T1000 (cell line): ENCODE results near the gene MPV17.
"Not testable (repeated sequence)": the region's sequence is repeated elsewhere in the genome, so short reads cannot be mapped to it uniquely, and the experiment has no call there.

Experiments used
- DNase-seq: peaks from one replicate; lab custom pipeline; 2025; ENCODE audit warnings: mixed read lengths; lab: John Stamatoyannopoulos, UW

MPV17 gene

DNA sequence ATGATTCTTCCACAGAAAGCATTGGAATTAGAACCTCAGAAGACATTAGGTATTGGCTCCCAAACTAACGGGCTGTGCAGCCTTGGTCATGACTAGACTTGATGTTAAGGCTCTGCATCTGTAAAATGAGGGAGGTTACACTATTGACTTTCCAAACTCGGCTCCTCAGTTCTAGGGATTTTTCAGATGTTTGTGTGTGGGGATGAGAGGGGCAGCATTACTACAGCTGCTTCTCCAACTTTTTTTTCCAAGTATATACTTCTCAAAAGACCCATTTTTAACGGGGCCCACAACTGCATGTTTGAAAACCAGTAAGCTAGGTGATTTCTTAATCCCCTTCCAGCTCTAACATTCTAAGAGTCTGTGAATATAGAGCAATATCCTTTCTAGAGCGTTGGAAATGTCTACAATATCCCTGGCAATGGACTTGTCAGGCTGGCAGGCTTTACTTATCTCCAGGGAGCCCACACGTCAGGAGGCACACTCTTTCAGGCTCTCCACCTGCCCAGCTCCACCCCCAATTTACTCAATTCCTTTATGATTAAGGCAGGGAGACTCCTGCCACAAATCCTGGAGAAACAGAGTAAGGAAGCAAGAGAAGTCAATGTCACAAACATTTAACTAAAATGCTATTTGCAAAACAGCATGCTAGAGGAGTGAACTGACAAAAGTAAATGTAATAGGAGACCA lies 844 bp upstream of the MPV17 start:
- no peak for DNase-seq

- no peak for DNase-seq
These were observed 564 bp downstream of the MPV17 start for GRCh38 chr2:27322301-27322765.

- peak; percentile 93 for DNase-seq
These were observed 1.8 kb downstream of the MPV17 start for GRCh38 chr2:27320958-27321543.

DNA sequence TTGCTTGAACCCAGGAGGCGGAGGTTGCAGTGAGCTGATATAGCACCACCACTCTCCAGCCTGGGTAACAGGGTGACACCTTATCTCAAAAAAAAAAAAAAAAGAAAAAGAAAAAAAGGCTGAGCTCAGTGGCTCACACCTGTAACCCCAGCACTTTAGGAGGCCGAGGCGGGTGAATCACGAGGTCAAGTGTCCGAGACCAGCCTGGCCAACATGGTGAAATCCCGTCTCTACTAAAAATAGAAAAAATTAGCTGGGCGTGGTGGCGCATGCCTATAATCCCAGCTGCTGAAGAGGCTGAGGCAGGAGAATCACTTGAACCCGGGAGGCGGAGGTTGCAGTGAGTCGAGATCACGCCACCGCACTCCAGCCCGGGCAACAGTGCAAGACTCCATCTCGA lies 3.1 kb downstream of the MPV17 start:
- not testable (repeated sequence) for DNase-seq

GRCh38 chr2:27316655-27317412 lies 6.1 kb downstream of the MPV17 start:
- no peak for DNase-seq

- DNase-seq, result no peak
These were observed 7.8 kb downstream of the MPV17 start for GRCh38 chr2:27315122-27315521.

DNA sequence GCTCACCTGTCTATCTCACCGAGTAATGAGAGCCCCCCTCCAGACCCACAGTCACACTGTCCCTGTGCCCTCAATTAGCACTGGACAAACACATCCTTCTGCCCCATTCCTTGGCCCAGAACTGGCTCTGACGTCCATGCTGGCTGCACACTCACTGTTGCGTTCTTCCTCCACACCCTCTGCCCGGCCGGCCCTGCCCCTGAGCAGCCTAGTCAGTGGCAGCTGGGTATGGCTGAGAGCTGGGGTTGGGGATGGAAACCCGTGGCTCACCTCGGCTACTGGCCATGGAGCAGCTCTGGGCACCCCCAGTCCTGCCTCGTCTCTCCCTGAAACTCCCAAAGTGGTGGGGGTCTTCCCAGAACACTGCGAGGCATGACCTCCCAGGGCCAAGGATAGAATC lies 8.2 kb downstream of the MPV17 start:
- no peak for DNase-seq

DNA sequence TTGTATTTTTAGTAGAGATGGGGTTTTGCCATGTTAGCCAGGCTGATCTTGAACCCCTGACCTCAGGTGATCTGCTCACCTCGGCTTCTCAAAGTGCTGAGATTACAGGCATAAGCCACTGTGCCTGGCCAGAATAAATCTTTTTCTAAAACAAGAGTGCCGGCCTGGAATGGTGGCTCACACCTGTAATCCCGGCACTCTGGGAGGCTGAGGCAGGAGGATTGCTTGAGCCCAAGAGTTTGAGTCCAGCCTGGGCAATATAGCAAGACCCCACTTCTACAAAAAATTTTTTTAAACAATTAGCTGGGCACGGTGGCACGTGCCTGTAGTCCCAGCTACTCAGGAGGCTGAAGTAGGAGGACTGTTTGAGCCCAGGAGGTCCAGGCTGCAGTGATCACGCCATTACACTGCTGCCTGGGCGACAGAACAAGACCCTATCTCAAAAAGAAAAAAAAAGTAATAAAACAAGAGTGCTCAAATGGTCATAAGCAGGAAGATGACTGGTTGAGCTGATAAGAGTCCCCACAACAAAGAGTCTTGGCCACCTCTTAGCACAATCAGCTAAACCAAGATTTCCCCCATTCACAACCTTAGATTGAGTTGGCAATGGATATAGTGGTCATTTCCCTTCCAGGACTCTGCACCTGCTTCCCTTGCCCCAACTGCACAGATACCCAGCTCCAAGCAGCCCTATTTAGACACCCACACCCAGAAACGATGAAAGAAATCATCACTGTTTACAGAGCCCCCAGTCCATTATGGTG lies 8.8 kb downstream of the MPV17 start:
- DNase-seq, result no peak

- DNase-seq, result no peak
These were observed 10.7 kb downstream of the MPV17 start for GRCh38 chr2:27312152-27312551.

- DNase-seq, result no peak
These were observed 13.2 kb downstream of the MPV17 start for GRCh38 chr2:27309651-27310050.

- no peak for DNase-seq
These were observed 14.5 kb downstream of the MPV17 start, which contains the start of gene UCN for GRCh38 chr2:27308359-27308881. UCN (minus strand) TSS chr2:27308445; CDS start chr2:27307895, 550 bp downstream.

DNA sequence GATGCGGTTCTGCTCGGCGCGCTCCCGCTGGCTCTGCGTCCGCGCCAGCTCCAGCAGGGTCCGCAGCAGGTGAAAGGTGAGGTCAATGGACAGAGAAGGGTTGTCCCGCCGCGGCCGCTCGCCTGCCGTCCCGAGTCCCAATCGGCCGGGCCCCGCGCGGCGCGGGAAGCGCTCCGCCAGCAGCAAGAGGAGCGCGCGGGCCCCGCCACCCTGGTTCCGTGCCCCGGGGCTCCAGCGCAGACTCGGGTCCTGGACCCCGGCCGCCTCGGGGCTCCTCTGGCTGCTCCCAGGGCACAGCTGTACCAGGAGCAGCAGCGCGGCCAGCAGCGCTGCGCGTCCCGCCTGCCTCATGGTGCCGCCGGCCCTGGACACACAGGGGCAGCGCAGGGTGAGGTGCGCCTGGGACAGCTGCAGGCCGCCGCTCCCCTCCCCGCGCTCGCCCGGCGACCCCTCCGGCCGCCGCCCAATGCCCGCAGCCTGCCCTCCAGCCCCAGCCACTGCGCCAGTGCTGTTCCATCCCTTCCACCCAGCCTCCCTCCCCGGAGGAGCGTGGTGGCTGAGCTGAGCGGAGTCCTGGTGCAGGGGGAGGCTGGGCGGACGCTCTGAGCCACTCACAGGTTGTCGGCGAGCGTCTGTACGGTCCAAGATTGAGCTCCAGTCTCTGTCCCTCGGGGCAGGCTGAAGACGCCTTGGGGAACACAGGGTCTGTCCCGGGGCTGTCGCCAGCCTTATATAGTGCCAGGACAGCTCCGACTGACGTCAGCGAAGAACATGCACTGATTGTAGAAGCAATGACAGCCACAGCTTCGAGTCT lies 15.1 kb downstream of the MPV17 start:
- no peak for DNase-seq

DNA sequence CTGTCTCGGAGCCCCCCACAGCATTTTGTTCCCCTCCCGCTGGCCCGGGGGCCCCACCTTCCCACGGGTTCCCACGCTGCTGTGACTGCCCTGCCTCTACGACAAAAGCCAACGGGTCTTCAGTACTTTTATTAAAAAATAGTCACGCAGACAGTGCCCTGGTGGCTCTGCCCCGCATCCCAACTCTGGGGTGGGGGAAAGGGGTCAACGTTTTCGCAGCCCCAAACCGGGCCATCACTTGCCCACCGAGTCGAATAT lies 15.7 kb downstream of the MPV17 start:
- DNase-seq, result no peak

DNA sequence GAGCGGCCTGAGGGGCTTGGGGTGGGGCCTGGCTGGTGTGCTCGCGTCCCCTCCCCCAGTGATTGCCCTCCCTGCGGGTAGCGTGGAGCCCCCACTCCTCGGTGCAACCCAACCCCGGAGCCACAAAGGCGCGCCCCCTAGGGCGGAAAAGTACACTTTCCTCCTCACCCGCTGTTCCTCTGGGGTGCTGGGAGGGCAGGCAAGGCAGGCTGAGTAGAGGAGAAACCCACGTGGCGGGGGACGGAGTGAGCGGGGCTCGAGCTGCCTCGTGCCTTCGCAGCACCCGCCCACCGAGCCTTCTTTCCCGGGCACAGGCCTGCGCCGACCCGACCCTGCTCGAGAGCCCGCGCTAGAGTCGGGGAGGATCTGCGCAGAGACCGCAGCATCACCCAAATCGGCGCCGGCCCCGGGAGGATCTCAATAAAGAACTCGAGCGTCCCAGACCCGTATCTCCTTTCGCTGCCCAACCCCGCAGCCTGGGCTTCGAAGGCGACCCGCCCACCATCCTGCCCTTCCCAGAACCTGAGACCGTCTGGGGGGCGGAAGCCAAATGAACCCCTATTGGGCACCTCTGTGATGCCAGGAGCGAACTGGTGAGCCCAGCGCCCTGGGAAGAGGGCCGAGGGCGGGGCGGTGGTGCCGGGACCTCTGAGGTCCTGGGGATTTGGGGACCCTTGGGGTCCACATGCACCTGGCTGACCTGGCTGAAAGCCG lies 16.2 kb downstream of the MPV17 start:
- no peak for DNase-seq

DNA sequence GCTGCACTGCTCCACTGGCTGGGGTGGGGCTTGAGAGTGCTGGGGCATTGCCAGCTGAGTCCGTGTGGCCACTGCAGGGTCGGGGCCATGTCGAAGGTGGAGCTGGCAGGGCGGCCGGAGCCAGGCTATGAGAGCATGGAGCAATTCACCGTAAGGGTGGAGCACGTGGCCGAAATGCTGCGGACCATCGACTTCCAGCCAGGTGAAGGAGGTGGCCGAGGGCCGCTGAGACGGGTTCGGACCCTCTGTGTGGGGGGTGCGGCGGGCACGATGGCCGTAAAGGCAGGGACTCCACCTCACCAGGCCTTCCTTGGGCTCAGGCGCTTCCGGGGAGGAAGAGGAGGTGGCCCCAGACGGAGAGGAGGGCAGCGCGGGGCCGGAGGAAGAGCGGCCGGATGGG lies 16.8 kb downstream of the MPV17 start:
- no peak for DNase-seq

- DNase-seq, result no peak
These were observed 17.4 kb downstream of the MPV17 start for GRCh38 chr2:27305516-27305915.

DNA sequence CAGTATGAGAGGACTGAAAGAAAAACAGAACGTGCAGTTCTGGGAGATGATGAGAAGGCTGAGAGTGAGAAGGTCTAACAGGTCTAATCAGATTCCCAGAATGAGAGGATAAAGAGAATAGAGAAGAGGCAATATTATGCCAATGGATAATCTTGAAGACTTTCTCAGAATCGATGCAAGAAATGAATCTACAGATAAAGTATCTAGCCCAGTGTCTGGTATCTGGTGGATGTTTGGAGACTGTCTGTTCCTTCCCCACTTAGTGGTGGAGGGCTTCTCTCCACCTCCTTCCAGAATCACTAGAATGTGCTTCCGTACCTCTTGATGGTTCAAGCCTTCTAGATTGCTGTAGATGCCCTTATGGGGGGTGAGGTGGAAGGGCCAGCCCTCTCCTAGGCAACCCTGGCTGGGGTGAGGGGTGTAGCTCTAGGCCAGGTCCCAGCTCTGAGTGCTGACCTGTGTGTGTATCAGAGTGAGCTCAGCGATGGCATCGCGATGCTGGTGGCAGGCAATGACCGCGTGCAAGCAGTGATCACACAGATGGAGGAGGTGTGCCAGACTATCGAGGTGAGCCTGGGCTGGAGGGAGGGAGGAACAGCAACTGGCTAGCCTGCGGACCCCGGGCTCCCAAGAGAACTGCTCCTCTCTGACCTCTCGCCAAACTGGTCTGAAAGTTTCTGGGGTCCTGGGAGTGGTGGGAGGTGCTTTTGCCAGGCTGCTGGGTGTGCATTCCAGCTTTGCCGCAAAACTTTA lies 18.2 kb downstream of the MPV17 start:
- DNase-seq, result no peak

DNA sequence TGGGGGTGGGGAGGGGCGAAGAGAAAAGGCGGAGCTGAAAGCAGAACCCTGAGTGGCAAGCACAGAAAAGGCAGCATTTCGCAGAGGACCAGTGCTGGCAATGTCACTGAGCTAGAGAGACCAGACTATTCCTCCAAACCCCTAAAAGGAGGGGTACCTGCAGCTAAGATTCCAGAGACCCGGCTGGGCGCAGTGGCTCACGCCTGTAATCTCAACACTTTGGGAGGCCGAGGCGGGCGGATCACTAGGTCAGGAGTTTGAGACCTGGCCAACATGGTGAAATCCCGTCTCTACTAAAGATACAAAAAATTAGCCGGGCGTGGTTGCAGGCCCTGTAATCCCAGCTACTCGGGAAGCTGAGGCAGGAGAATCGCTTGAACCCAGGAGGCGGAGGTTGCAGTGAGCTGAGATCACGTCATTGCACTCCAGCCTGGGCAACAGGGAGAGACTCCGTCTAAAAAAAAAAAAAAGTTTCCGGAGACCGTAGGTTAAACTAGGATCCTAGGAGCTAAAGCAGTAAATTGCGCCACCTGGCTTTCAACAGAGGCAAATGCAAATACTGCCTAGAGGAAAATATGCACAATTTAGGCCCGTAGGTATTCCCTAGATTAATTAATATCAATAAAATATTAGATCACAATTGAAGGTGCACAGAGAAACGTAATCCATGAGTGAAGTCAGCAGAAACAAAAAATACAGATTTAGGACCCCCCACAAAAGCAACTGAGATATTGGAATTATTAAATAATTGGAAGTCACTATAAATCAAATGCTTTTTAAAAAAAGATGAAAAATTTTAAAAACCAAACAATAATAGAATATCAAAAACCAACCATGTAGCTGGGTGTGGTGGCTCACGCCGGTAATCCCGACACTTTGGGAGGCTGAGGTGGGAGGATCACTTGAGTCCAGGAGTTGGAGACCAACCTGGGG lies 19.5 kb downstream of the MPV17 start:
- peak; percentile 25 for DNase-seq

GRCh38 chr2:27300606-27301005 lies 22.3 kb downstream of the MPV17 start:
- not testable (repeated sequence) for DNase-seq
